Gastrocnemius medialis (tissue), 4 donors: ENCODE results near the gene PNMA8A. TPM values are rescaled to one million over a fixed set of nuclear protein-coding genes. Genes with fewer than 3 reads are reported as not detected.

Experiments used
- ATAC-seq, 2 donors: fragments of 150-250 bp; one replicate each; pipeline ENCODE4 v1.9.1; 2016
- DNase-seq, 2 donors: peaks; one replicate each; pipeline ENCODE4 v3.0.0-alpha.2; 2019
- H3K27ac ChIP-seq, 4 donors: fragments of 200-600 bp; sonication (generic); 1 replicate in 1 of 4; 2 replicates in 3 of 4; pipeline ENCODE4 v1.5.1; 2016 to 2018; ENCODE audit warnings: mild to moderate bottlenecking in 2 of 4, moderate library complexity in 1 of 4
- H3K27me3 ChIP-seq, 3 donors: fragments of 200-600 bp; sonication (generic) in 2 of 3; 1 replicate in 1 of 3; 2 replicates in 2 of 3; pipeline versions ENCODE4 v1.5.1 to v1.6.0; 2016 to 2019; ENCODE audit warnings: mild to moderate bottlenecking in 1 of 3, moderate library complexity in 1 of 3
- H3K36me3 ChIP-seq, 2 donors: fragments of 200-600 bp; sonication (generic) in 1 of 2; one replicate each; pipeline ENCODE4 v1.5.1; 2017 to 2018
- H3K4me1 ChIP-seq, 2 donors: fragments of 200-600 bp; sonication (generic) in 1 of 2; one replicate each; pipeline ENCODE4 v1.5.1; 2016 to 2017; ENCODE audit warnings: mild to moderate bottlenecking in 2 of 2
- H3K4me3 ChIP-seq, 4 donors: fragments of 200-600 bp; sonication (generic) in 3 of 4; 1 replicate in 1 of 4; 2 replicates in 3 of 4; pipeline ENCODE4 v1.5.1; 2016 to 2019; ENCODE audit warnings: mild to moderate bottlenecking in 2 of 4
- H3K9me3 ChIP-seq, 3 donors: fragments of 200-600 bp; sonication (generic) in 2 of 3; 1 replicate in 1 of 3; 2 replicates in 2 of 3; pipeline ENCODE4 v1.5.1; 2016 to 2019
- POLR2A ChIP-seq, 2 donors: fragments of 450-650 bp; IDR thresholded peaks; one replicate each; pipeline ENCODE4 v1.6.1; 2017; ENCODE audit warnings: antibody characterized with exemption in 2 of 2, mild to moderate bottlenecking in 2 of 2, moderate library complexity in 2 of 2
- in situ Hi-C, 4 donors: fragments of 200-750 bp; cut with MboI; loops; one replicate each; pipeline versions ENCODE4 v1.15.0 to v1.8.0; 2017; ENCODE audit warnings: low sequenced_read_pairs in 4 of 4
- intact Hi-C: fragments of 100-400 bp; cut with DNase I; formaldehyde crosslinking; loops from one replicate; pipeline ENCODE4 v1.15.1; 2023; ENCODE audit warnings: low total_unique reads
- total RNA-seq, 4 donors: library from RNA; depleted of rRNA; stranded (reverse); fragments of >200 nt; gene quantifications; one replicate each; pipeline versions ENCODE4 v1.1.0 to v1.2.3, GENCODE V29; 2016
- TF ChIP-seq, protein P1 (sequence below), 5 experiments: fragments of 450-650 bp in 3 of 5; fragments of 200-600 bp in 2 of 5; sonication (generic) in 2 of 5; IDR thresholded peaks in 4 of 5; conservative IDR thresholded peaks in 1 of 5; 1 replicate in 4 of 5; 2 replicates in 1 of 5; pipeline ENCODE4 v1.5.1; 2016 to 2019; ENCODE audit warnings: antibody characterized with exemption in 5 of 5, mild to moderate bottlenecking in 3 of 5, moderate library complexity in 3 of 5

PNMA8A gene
- total RNA-seq, 4 donors from 2014 or later, result 0.13 to 0.83 (median 0.60) TPM; not detected in 1

DNA sequence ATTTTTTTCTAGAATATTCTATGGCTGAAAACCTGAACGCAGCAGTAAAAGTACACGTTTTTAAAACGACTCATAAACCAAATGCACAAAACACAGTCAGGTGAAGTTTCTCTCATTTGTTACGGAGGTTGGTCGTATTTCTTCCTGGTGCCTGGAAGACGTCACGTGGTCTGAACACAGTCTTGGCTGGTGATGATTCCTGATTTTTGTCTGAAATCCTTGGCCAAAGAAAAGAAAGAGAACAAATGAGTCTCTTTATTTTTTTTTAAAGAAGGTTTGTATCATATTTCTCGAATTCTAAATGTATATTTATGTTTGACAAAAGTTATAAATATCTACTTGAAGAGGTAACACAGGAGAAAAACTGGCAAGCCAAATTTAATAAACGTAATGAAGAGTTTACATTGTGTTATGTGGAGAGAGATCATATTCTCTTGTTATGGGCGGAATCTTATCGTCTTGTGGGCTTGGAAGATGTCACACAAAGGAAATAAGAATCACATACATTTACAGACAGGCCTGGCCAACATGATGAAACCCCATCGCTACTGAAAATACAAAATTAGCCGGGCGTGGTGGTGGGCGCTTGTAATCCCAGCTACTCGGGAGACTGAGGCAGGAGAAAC is 10.0 kb upstream of the PNMA8A start:
- Histone ChIP-seq H3K27ac (peak overlapping the region; percentile 37 to 53 (median 46)), H3K9me3 (no peaks in the 10 kb centered on the region), H3K4me1 (no peaks in the 10 kb centered on the region), H3K4me3 (no peak overlapping the region), H3K27me3 (peaks cover 15 to 17% (median 16%) of the 10 kb centered on the region in 3 donors), H3K36me3 (no peaks in the 10 kb centered on the region)
- TF ChIP-seq, protein P1, sequence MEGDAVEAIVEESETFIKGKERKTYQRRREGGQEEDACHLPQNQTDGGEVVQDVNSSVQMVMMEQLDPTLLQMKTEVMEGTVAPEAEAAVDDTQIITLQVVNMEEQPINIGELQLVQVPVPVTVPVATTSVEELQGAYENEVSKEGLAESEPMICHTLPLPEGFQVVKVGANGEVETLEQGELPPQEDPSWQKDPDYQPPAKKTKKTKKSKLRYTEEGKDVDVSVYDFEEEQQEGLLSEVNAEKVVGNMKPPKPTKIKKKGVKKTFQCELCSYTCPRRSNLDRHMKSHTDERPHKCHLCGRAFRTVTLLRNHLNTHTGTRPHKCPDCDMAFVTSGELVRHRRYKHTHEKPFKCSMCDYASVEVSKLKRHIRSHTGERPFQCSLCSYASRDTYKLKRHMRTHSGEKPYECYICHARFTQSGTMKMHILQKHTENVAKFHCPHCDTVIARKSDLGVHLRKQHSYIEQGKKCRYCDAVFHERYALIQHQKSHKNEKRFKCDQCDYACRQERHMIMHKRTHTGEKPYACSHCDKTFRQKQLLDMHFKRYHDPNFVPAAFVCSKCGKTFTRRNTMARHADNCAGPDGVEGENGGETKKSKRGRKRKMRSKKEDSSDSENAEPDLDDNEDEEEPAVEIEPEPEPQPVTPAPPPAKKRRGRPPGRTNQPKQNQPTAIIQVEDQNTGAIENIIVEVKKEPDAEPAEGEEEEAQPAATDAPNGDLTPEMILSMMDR (IDR thresholded peaks at IDR 0.05 in 4 of 5, conservative IDR thresholded peaks at IDR 0.05 in 1 of 5), result no peak
- no peak for TF ChIP-seq POLR2A (IDR thresholded peaks at IDR 0.05)
- DNase-seq (no peak), ATAC-seq (peak in 1 of 2 donors; percentile 51)
- intact Hi-C loops, result no loop called here
- in situ Hi-C loops, result loop anchor here in 3 of 4 donors (10.0 to 25.0 kb wide), 3 partner anchors 77 to 197 kb away; partner anchors contain the start of gene HIF3A (in 1 of the 3)

DNA sequence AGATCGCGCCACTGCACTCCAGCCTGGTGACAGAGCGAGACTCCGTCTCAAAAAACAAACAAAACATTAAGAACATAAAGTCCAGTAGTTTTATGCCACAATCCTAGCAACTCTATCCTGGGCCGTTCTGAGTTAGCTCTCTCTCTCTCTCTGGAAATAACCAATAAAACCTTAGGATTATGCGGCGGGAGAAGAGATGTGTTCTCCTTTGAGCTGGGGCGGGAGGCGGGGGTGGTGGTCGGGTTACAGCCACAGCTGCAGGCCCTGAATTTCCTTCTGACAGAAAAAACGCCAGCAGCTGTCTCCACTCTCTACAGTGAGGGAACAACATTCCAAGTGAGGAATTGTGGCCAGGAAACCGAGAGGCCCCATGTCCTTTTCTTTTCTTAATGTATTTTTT is 9.1 kb upstream of the PNMA8A start:
- H3K4me3 ChIP-seq, result no peak overlapping the region
- intact Hi-C loops, result no loop called here
- no peak for DNase-seq

DNA sequence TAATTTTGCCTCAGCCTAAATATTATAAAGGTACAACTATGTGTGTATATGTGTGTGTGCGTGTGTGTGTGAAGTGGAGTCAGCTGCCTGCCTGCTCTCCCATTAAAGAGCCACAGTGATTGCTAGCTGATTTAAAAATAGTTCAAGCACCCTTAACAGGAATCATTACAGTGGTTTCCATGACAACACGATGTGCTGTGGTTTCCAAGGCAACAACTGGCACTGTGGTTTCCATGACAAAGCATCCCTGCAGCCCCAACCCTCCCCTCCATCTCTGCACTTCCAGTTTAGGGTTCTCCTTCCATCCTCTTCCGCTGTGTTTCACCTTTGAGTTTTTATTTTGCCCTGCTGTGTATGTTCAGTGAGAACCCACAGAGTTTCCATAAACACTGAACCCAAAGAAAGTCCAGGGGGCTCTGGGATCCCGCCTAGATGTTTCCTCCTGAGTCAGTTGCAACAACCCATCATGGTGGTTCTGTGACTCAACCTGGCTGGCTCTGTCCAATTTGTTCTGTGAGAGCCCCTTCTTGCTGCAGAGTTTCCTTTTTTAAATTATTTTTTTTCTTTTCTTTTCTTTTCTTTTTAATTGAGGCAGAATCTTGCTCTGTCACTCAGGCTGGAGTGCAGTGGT is 7.1 kb upstream of the PNMA8A start:
- Histone ChIP-seq H3K27me3 (peaks cover 10 to 22% (median 15%) of the 10 kb centered on the region in 3 donors), H3K9me3 (no peaks in the 10 kb centered on the region), H3K36me3 (no peaks in the 10 kb centered on the region), H3K27ac (no peak overlapping the region), H3K4me1 (no peaks in the 10 kb centered on the region), H3K4me3 (no peak overlapping the region)
- intact Hi-C loops (no loop called here), in situ Hi-C loops (loop anchor here in 1 of 4 donors (25.0 kb wide), 1 partner anchor 191 kb away; the partner anchor contains the start of gene HIF3A)
- no peak for ATAC-seq
- TF ChIP-seq, protein P1 (IDR thresholded peaks at IDR 0.05 in 4 of 5, conservative IDR thresholded peaks at IDR 0.05 in 1 of 5), result no peak
- no peak for TF ChIP-seq POLR2A (IDR thresholded peaks at IDR 0.05)
- no peak for DNase-seq

More for the DNA sequence above, 9.1 kb upstream of the PNMA8A start:
- H3K36me3 ChIP-seq, result no peaks in the 10 kb centered on the region
- no peaks in the 10 kb centered on the region for H3K9me3 ChIP-seq
- peak; percentile 52 to 56 for ATAC-seq
- no peaks in the 10 kb centered on the region for H3K4me1 ChIP-seq
- TF ChIP-seq POLR2A (IDR thresholded peaks at IDR 0.05), result no peak
- TF ChIP-seq, protein P1 (IDR thresholded peaks at IDR 0.05 in 4 of 5, conservative IDR thresholded peaks at IDR 0.05 in 1 of 5), result no peak
- H3K27me3 ChIP-seq, result peaks cover 15 to 17% (median 16%) of the 10 kb centered on the region in 3 donors
- in situ Hi-C loops, result loop anchor here in 3 of 4 donors (10.0 to 25.0 kb wide), 3 partner anchors 76 to 196 kb away; partner anchors contain the start of gene HIF3A (in 1 of the 3)
- peak overlapping the region; percentile 37 to 53 (median 46) for H3K27ac ChIP-seq

DNA sequence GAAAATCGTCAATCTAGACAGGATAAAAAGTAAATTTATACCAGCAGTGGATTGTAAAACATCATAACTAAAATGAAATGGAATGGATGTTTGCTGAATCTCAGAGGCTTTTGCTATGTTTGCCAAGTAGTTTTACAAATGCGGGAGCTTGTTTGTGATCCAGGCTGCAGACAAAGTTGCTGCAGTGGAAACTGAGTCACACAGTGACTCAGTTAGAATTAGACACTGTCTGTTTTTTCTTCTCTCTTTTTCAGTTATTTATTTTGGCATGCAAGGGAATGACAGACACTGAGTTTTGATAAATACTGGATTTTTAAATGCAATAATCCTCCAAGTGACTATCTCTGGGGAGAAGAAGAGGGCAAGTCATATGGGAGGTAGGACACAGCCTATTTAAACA is 4.6 kb upstream of the PNMA8A start:
- in situ Hi-C loops (loop anchor here in 1 of 4 donors (25.0 kb wide), 1 partner anchor 189 kb away; the partner anchor contains the start of gene HIF3A), intact Hi-C loops (no loop called here)
- no peak for ATAC-seq

More for the DNA sequence above, 4.6 kb upstream of the PNMA8A start:
- no peaks in the 10 kb centered on the region for H3K36me3 ChIP-seq
- H3K27ac ChIP-seq, result no peak overlapping the region
- peaks cover 1 to 22% (median 7%) of the 10 kb centered on the region in 3 donors for H3K27me3 ChIP-seq
- TF ChIP-seq POLR2A (IDR thresholded peaks at IDR 0.05), result no peak
- TF ChIP-seq, protein P1 (IDR thresholded peaks at IDR 0.05 in 4 of 5, conservative IDR thresholded peaks at IDR 0.05 in 1 of 5), result no peak
- H3K4me3 ChIP-seq, result no peak overlapping the region
- no peaks in the 10 kb centered on the region for H3K9me3 ChIP-seq
- no peak for DNase-seq
- peaks cover 0 to 3% of the 10 kb centered on the region in 2 donors for H3K4me1 ChIP-seq
